KMS-11 (cell line): ENCODE results near the gene DLG1.

ENCODE experiments used
- H2AFZ ChIP-seq: fragments of 200-600 bp; sonication (generic); 2 replicates; pipeline ENCODE4 v1.6.1; 2016; ENCODE audit warnings: antibody characterized with exemption, mixed run types, low read depth
- H3K27ac ChIP-seq: fragments of 200-600 bp; sonication (generic); 2 replicates; pipeline ENCODE4 v1.6.1; 2016; ENCODE audit warnings: mild to moderate bottlenecking, mixed run types
- H3K27me3 ChIP-seq: fragments of 200-600 bp; sonication (generic); 2 replicates; pipeline ENCODE4 v1.6.1; 2017; ENCODE audit warnings: mild to moderate bottlenecking, low read depth, mixed run types, moderate library complexity; ENCODE audit not compliant: insufficient read depth
- H3K36me3 ChIP-seq: fragments of 200-600 bp; sonication (generic); 2 replicates; pipeline ENCODE4 v1.6.1; 2017; ENCODE audit warnings: mild to moderate bottlenecking, mixed run types; ENCODE audit not compliant: insufficient read depth
- H3K4me1 ChIP-seq: fragments of 200-600 bp; sonication (generic); 2 replicates; pipeline ENCODE4 v1.6.1; 2016; ENCODE audit warnings: mild to moderate bottlenecking, low read depth, mixed run types; ENCODE audit not compliant: poor library complexity, severe bottlenecking
- H3K4me2 ChIP-seq: fragments of 200-600 bp; sonication (generic); 2 replicates; pipeline ENCODE4 v1.7.0; 2016; ENCODE audit warnings: mild to moderate bottlenecking, mixed run types
- H3K4me3 ChIP-seq: fragments of 200-600 bp; sonication (generic); IDR thresholded peaks from 2 replicates; pipeline ENCODE4 v1.6.1; 2017; ENCODE audit warnings: low read depth, low read length, mixed read lengths; ENCODE audit not compliant: insufficient read depth
- H3K79me2 ChIP-seq: fragments of 200-600 bp; sonication (generic); 2 replicates; pipeline ENCODE4 v1.6.1; 2016; ENCODE audit warnings: low read depth, mixed run types; ENCODE audit not compliant: insufficient read depth
- H3K9ac ChIP-seq: fragments of 200-600 bp; sonication (generic); 2 replicates; pipeline ENCODE4 v1.6.1; 2016; ENCODE audit warnings: mild to moderate bottlenecking, mixed run types
- H4K20me1 ChIP-seq: fragments of 200-600 bp; sonication (generic); 2 replicates; pipeline ENCODE4 v1.6.1; 2016; ENCODE audit warnings: mild to moderate bottlenecking, mixed run types; ENCODE audit not compliant: insufficient read depth
- TF ChIP-seq, protein P1 (sequence below): fragments of 200-600 bp; sonication (generic); conservative IDR thresholded peaks from 2 replicates; pipeline ENCODE4 v1.6.1; 2017; ENCODE audit warnings: low read depth, mild to moderate bottlenecking, antibody characterized with exemption, low read length, moderate library complexity, mixed read lengths

The DLG1 gene

DNA sequence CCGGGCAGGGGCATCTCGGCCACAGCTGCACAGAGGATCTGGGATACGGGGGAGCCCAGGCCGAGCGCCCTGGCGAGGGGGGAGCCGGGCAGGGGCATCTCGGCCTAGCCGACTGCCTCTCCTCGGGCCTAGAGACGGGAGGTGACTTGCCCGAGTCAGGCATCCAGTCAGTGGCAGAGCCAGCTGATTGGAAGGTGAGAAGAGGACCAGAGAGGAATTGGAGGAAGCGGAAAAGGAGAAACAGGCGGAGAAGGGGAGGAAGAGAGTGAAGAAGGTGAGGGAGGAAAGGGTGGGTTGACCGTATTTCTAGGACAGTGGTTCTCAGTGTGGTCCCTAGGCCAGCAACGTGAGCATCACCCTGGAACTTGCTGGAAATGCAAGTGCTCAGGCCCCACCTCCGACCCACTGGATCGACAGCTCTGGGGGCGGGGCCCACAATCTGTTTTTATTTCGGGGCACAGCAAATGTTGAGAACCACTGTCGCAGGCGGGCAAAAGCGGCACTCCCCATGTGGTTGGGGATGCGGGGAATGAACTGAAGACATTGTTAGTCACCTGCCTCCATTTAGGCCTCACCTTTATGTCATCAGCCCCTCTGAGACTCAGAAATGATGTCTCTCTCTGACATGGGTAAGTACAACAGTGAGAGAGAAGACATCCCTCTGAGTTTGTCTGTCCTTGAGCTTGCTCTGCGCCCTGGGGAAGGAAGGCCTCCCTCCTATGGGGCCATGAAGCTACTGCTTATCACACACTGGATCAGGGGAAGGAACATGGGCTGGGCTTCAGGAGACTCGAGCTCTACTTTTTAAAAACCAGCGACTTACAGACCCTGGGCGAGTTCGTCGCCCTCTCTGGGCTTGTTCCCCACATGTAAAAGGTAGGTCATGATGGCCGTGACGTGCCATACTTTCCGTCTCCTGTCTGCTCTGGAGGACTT lies 267.8 kb downstream of the DLG1 start:
- H2AFZ ChIP-seq = no peak overlapping the region
- TF ChIP-seq, protein P1, sequence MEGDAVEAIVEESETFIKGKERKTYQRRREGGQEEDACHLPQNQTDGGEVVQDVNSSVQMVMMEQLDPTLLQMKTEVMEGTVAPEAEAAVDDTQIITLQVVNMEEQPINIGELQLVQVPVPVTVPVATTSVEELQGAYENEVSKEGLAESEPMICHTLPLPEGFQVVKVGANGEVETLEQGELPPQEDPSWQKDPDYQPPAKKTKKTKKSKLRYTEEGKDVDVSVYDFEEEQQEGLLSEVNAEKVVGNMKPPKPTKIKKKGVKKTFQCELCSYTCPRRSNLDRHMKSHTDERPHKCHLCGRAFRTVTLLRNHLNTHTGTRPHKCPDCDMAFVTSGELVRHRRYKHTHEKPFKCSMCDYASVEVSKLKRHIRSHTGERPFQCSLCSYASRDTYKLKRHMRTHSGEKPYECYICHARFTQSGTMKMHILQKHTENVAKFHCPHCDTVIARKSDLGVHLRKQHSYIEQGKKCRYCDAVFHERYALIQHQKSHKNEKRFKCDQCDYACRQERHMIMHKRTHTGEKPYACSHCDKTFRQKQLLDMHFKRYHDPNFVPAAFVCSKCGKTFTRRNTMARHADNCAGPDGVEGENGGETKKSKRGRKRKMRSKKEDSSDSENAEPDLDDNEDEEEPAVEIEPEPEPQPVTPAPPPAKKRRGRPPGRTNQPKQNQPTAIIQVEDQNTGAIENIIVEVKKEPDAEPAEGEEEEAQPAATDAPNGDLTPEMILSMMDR = no peak
- no peak overlapping the region for H3K27ac ChIP-seq
- no peak overlapping the region for H3K9ac ChIP-seq
- peaks cover 4% of the 10 kb centered on the region for H3K4me1 ChIP-seq
- no peaks in the 10 kb centered on the region for H4K20me1 ChIP-seq
- H3K4me3 ChIP-seq = no peak overlapping the region
- H3K79me2 ChIP-seq = no peaks in the 10 kb centered on the region
- no peaks in the 10 kb centered on the region for H3K36me3 ChIP-seq
- no peaks in the 10 kb centered on the region for H3K27me3 ChIP-seq
- no peak overlapping the region for H3K4me2 ChIP-seq

DNA sequence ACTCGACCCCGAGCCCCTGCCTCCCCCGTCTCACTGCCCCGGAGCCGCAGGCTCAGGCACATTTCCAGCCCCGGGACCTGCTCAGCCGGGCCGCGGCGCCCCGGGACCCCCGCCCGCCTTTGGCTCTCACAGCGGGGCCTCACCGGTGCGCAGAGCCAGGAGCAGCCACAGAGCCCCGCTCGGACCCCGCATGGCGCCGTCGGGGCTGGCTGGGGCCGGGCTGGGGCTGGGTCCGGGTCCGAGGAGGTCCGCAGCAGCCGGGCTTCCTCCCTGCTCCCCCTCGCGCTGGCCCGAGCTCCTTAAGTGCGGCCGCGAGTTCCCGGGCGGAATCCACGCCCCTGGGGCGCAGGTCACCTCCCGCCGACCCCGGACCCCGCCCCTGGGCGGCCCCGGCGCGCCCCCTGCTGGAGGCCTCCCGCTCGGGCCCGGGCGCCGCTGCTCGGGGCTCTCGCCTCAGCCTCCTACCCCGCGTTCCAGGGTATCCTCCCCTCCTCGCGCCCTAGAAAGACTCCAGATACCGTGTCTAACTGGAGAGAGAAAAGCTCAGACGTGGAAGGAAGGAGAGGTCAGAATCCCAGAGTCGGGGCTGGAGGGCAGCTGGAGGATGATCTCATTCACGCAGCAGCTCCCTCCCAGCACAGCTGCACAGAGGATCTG lies 268.8 kb downstream of the DLG1 start, which contains the start of gene MELTF:
MELTF (minus strand) TSS at position 307 of the 657 bp plus-strand sequence; CDS start at position 192, 115 bp downstream.
- Histone ChIP-seq H3K27ac (no peak within 1 kb of the TSS; the same call in 1 of the 2 replicates), H3K9ac (peak within 1 kb of the TSS; percentile 76), H4K20me1 (no peaks in the 10 kb centered on the region), H2AFZ (peak within 1 kb of the TSS; percentile 99), H3K36me3 (no peaks in the 10 kb centered on the region), H3K4me2 (peak within 1 kb of the TSS; percentile 59), H3K27me3 (no peaks in the 10 kb centered on the region), H3K79me2 (no peaks in the 10 kb centered on the region), H3K4me3 (peak within 1 kb of the TSS; percentile 92), H3K4me1 (peaks cover 4% of the 10 kb centered on the region)
- TF ChIP-seq, protein P1 = peak; percentile 87

DNA sequence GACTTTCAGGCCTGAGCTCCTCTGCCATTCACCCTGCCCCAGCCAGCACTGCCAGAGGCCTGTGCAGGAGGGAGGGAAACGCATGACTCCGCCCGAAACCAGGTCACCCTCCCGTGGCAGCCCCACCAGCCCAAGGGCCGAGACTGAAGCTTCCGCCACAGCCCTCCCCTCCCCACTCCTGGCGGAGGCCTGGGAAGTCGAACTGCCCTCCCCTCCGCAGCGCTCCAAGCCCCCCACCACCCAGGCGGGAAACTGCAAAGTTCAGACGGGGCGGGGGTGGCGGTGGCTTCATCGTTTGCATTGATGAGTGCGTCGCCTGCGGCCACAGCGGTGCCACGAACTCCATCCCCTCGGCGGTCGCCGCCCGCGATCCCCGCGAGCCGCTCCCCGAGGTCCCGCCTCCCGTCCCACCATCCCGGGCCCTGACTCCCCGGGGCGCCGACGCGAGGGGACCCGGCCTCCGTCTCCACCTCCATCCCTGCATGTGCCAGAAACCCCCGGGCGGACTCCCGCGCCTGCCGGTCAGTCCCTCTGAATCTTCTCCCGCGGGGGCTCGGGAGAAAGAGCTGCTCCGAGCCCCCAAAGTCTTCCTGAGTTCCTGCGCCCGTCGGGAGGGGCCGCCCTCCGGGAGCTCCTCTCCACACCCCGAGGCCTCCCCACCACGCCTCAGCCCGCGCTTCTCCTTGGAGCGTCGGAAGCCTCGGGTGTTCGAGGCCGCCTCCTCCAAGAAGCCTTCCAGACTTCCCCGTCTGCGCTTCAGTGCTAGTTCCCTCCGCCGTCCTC lies 269.5 kb downstream of the DLG1 start:
- Histone ChIP-seq H3K4me3 (peak overlapping the region; percentile 92), H3K79me2 (no peaks in the 10 kb centered on the region), H3K4me2 (peak overlapping the region; percentile 59), H3K4me1 (peaks cover 4% of the 10 kb centered on the region), H3K27ac (no peak overlapping the region; the same call in 1 of the 2 replicates), H3K36me3 (no peaks in the 10 kb centered on the region), H4K20me1 (no peaks in the 10 kb centered on the region), H2AFZ (peak overlapping the region; percentile 99), H3K27me3 (no peaks in the 10 kb centered on the region), H3K9ac (peak overlapping the region; percentile 76)
- TF ChIP-seq, protein P1 = no peak
